Muscle of leg (tissue), 11 donors: ENCODE results near the gene PPIL6. TPM values are rescaled to one million over a fixed set of nuclear protein-coding genes. Genes with fewer than 3 reads are reported as not detected.
"Not testable (repeated sequence)": the region's sequence is repeated elsewhere in the genome, so short reads cannot be mapped to it uniquely, and the experiment has no call there.

ENCODE experiments used
- DNase-seq: peaks from one replicate; pipeline ENCODE4 v3.0.0; 2013
- H3K27ac ChIP-seq: one replicate; pipeline ENCODE4 v1.5.1; 2013; ENCODE audit warnings: mild to moderate bottlenecking, low read length, control low read depth
- H3K27me3 ChIP-seq: one replicate; pipeline ENCODE4 v1.6.1; 2013; ENCODE audit warnings: low read length; ENCODE audit not compliant: control insufficient read depth, insufficient read depth
- H3K36me3 ChIP-seq: one replicate; pipeline ENCODE4 v1.6.1; 2013; ENCODE audit warnings: low read length; ENCODE audit not compliant: control insufficient read depth, insufficient read depth
- H3K4me1 ChIP-seq: one replicate; pipeline ENCODE4 v1.6.1; 2013; ENCODE audit warnings: low read length; ENCODE audit not compliant: control insufficient read depth, insufficient read depth
- H3K4me3 ChIP-seq: one replicate; pipeline ENCODE4 v1.5.1; 2013; ENCODE audit warnings: low read length, control low read depth
- H3K9me3 ChIP-seq: replicated peaks from 2 replicates; pipeline ENCODE4 v1.6.1; 2013; ENCODE audit warnings: low read depth, low read length; ENCODE audit not compliant: control insufficient read depth
- WGBS: methylation state at CpG from one replicate; pipeline ENCODE4 v1.1.5; 2013; ENCODE audit warnings: missing lambda C conversion rate; ENCODE audit not compliant: insufficient coverage; 5-methylcytosine and 5-hydroxymethylcytosine counted together
- polyA plus RNA-seq, 8 donors: library from polyadenylated mRNA; unstranded; fragments of 120-200 nt; gene quantifications; one replicate each; pipeline versions ENCODE4 v1.2.1 to v1.2.3, GENCODE V29; 2013; ENCODE audit warnings: inconsistent platforms in 1 of 8, low replicate concordance in 1 of 8; ENCODE audit not compliant: insufficient read length in 8 of 8, insufficient read depth in 1 of 8
- total RNA-seq: library from RNA; stranded (reverse); fragments of 120-200 nt; gene quantifications from one replicate; pipeline ENCODE4 v1.2.4, GENCODE V29; 2013

The PPIL6 gene
- total and polyA plus RNA-seq, 9 donors, result 4.9 to 7.4 (median 6.7) TPM

DNA sequence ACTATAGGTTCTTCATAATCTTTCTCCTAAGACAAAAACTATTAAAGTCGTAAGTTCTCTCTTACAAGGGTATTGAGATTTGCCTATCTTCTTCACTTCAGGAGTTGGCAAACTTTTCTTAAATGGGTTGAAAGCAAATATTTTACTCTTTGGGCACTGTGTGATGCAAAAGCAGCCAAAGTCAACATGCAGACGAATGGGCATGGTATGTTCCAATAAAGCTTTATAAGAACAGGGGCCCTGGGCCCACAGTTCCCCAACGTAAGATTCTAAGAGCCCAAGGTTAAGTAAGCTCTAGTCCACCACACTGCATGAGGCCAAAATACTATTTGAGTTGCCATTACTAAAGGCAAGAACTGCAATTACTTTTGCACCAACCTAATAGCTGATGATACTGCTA is 69.6 kb downstream of the PPIL6 start:
- Histone ChIP-seq H3K36me3 (peaks cover 34% of the 10 kb centered on the region), H3K27ac (no peak overlapping the region), H3K4me1 (no peaks in the 10 kb centered on the region), H3K9me3 (no peaks in the 10 kb centered on the region), H3K4me3 (no peak overlapping the region), H3K27me3 (no peaks in the 10 kb centered on the region)
- WGBS, result 83% methylated on average over 1 of the region's 3 CpGs
- no peak for DNase-seq

DNA sequence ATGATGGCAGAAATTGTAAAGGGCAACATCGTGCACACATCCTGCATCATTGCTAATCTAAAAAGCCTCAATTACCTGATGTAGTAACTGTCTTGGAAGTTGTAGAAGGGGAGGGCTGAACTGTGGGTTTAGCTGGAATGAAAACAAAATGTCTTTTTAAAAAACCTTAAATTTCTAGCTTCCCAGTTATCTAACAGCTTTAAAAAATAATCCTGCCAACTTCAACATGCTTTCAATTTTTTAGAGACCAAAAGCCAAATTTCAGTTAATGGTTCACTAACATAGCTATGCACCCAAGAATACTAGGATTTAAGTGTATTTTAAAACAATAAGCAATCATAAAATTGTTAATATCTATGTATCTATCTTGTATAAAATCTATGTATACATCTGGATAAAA is 70.1 kb downstream of the PPIL6 start:
- Histone ChIP-seq H3K4me1 (no peaks in the 10 kb centered on the region), H3K9me3 (no peaks in the 10 kb centered on the region), H3K4me3 (no peak overlapping the region), H3K36me3 (peaks cover 33% of the 10 kb centered on the region), H3K27ac (no peak overlapping the region), H3K27me3 (no peaks in the 10 kb centered on the region)
- no peak for DNase-seq
- no CpG with 5 or more reads among the region's 1 CpG for WGBS

DNA sequence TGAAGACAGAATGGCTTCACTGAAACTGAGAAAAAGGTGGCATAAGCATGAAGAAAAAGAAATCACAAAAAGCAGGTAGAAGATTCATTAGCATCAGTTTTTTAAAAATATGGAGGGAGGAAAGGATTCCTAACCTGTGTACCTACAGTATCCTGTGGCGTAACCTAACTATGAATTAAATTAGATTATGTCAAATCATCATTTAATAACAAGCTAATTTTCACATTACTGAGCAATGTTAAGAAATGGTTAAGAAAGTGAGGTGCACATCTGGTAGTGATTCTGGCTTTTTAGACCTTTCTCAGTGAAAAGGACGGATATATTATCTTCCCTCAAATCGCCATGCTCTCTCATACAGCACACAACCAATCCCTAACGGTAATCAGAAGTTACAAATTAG is 70.7 kb downstream of the PPIL6 start:
- no CpG with 5 or more reads among the region's 4 CpGs for WGBS
- H3K4me3 ChIP-seq, result no peak overlapping the region
- H3K9me3 ChIP-seq, result no peaks in the 10 kb centered on the region
- DNase-seq, result no peak
- H3K27ac ChIP-seq, result no peak overlapping the region
- no peaks in the 10 kb centered on the region for H3K27me3 ChIP-seq
- H3K4me1 ChIP-seq, result no peaks in the 10 kb centered on the region
- H3K36me3 ChIP-seq, result peaks cover 27% of the 10 kb centered on the region

DNA sequence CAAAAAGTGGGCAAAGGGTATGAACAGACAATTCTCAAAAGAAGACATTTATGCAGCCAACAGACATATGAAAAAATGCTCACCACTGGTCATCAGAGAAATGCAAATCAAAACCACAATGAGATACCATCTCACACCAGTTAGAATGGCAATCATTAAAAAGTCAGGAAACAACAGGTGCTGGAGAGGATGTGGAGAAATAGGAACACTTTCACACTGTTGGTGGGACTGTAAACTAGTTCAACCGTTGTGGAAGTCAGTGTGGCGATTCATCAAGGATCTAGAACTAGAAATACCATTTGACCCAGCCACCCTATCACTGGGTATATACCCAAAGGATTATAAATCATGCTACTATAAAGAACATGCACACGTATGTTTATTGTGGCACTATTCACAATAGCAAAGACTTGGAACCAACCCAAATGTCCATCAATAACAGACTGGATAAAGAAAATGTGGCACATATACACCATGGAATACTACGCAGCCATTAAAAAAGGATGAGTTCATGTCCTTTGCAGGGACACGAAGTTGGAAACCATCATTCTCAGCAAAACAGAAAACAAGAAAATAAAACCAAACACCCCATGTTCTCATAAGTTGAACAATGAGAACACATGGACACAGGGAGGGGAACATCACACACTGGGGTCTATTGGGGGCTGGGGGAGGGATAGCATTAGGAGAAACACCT is 75.9 kb downstream of the PPIL6 start:
- not testable (repeated sequence) for H3K9me3 ChIP-seq, DNase-seq, H3K27ac ChIP-seq, H3K27me3 ChIP-seq, H3K4me1 ChIP-seq, H3K4me3 ChIP-seq
- no CpG with 5 or more reads among the region's 5 CpGs for WGBS
- peaks cover 38% of the 10 kb centered on the region for H3K36me3 ChIP-seq

DNA sequence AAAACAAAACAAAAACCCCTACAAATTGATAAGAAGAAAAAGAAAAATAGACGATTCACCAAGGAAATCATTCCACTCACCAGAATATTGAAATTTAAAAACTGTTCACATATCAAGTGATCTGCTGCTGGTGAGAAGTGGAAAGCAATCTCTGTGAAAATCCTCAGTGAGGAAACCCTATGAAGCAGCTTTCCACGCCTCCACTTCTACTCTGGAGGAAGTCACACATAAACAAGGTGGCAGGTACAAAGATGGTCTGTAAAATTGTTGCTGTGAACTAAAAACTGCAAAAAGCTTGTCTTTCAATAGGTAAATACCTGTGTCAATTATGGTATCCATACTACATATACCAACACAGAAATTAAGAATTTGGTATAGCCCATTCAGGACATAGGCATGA is 76.7 kb downstream of the PPIL6 start:
- Histone ChIP-seq H3K27ac (no peak overlapping the region), H3K36me3 (peaks cover 43% of the 10 kb centered on the region), H3K27me3 (no peaks in the 10 kb centered on the region), H3K4me3 (no peak overlapping the region), H3K4me1 (peaks cover 3% of the 10 kb centered on the region), H3K9me3 (peaks cover 5% of the 10 kb centered on the region)
- no peak for DNase-seq
- WGBS, result no CpG with 5 or more reads among the region's 2 CpGs

DNA sequence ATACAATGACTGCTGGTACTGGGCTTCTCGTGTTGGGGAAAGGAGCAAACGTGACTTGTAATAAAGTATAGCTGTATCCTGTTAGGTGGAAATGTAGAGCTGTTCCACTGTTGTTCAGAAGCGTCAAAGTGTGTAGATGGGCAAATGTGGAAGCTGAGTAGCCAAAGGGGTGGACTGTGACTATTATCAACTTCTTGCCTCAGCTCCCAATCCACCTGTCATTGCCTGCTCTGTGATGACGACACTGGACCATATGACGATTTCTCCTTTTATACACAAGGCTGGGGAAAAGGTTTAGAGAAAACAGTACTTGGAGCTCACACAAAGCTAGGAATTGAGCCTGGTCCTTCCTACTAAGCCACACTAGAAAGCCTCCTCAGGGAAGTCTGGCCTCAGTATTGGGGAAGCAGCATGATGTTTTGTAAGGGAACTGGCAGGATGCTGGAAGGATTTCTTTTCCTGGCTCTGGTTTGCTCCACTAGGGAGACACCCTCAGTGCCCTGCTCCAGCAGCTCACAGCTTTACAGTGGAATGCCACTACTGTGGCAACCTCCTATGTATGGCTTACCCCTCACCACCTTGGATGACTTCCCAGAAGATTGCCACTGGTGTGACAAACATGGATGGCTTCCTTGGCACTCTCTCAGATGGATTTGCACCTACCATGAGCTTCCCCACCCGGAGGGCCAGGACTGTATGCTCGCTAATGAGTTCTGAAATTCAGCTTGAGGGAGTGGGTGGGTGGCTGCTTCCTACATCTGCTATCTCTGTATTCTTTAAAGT is 78.1 kb downstream of the PPIL6 start:
- DNase-seq, result peak; percentile 51
- Histone ChIP-seq H3K27me3 (no peaks in the 10 kb centered on the region), H3K36me3 (peaks cover 49% of the 10 kb centered on the region), H3K27ac (no peak overlapping the region), H3K9me3 (peaks cover 5% of the 10 kb centered on the region), H3K4me1 (peaks cover 3% of the 10 kb centered on the region), H3K4me3 (no peak overlapping the region)
- 100% methylated on average over 3 of the region's 7 CpGs for WGBS

DNA sequence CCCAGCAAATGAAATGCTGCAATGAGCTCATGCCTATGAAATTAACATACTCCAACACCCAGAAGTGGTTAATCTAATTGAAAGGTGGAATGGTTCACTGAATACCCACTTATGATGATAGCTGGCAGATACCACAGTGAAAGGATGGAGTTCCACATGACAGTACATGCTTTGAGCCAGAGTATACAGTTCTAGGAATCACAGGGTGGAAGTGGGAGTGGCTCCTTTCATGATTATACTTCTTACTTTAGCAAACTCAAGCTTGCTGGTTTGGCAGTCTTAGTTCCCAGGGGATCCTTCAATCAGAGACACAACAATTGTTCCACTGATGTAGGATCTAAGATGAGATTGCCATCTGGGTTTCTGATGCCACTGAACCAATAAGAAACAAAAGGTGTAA is 79.6 kb downstream of the PPIL6 start:
- peaks cover 17% of the 10 kb centered on the region for H3K9me3 ChIP-seq
- peak overlapping the region; percentile 10 for H3K27ac ChIP-seq
- H3K4me1 ChIP-seq, result peaks cover 3% of the 10 kb centered on the region
- no peak overlapping the region for H3K4me3 ChIP-seq
- peaks cover 61% of the 10 kb centered on the region for H3K36me3 ChIP-seq
- DNase-seq, result no peak
- H3K27me3 ChIP-seq, result no peaks in the 10 kb centered on the region

DNA sequence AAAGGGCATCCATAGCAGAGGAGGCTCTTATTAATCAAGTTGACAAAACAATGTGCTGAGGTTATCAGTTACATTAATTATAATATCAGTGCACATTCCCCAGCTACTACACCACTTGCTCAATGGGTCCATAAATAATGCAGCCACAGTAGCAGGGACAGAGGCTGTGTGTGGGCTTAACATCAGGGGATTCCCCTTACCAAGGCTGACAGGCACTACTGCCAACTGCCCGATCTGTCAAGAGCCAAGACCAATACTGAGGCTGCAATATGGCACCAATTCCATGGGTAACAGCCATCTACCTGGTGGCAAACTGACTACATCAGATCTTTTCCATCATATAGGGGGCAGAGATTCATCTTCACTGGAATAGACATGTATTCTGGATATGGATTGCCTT is 80.1 kb downstream of the PPIL6 start:
- Histone ChIP-seq H3K9me3 (peaks cover 17% of the 10 kb centered on the region), H3K36me3 (peaks cover 62% of the 10 kb centered on the region), H3K27ac (no peak overlapping the region), H3K27me3 (no peaks in the 10 kb centered on the region), H3K4me1 (peaks cover 3% of the 10 kb centered on the region), H3K4me3 (no peak overlapping the region)
- no peak for DNase-seq
- WGBS, result no CpG with 5 or more reads among the region's 1 CpG

DNA sequence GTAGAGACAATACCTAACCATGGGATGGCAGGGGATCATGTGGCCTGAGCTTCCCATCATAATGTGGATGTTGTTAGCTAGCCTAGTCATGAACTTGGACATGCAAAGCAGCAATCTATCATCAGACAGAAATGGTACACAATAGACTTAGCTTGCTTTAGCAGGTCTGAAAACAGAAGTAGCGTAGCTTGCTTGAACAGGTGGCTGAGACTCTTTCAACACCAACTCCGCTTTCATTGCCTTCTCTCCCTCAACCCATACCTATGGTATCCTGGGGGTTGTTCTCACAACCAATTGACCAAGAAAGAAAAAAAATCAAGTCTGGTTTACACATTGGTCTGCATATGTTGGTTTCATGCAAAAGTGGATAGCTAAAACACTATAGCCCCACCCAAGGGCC is 81.2 kb downstream of the PPIL6 start:
- Histone ChIP-seq H3K4me1 (peaks cover 3% of the 10 kb centered on the region), H3K27me3 (no peaks in the 10 kb centered on the region), H3K36me3 (peaks cover 62% of the 10 kb centered on the region), H3K4me3 (no peak overlapping the region), H3K9me3 (peaks cover 17% of the 10 kb centered on the region), H3K27ac (no peak overlapping the region)
- DNase-seq, result no peak
- no CpG with 5 or more reads among the region's 2 CpGs for WGBS

DNA sequence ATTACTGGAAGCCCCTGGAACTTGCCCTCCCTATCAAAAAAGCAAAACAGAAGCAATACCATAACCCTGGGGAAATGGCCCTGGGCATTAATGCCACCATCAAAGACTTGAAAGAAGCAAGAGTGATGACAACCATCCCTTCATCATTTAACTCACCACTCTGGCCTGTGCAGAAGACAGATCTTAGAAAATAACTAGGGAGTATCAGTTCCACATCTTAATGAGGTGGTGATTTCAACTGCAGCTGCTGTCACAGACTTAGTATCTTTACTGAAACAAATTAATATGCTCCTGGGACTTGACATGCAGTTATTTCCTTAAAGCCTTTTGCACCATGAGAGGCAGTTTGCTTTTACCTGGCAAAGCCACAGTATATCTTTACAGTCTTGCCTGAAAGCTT is 82.2 kb downstream of the PPIL6 start:
- Histone ChIP-seq H3K9me3 (peaks cover 17% of the 10 kb centered on the region), H3K4me3 (no peak overlapping the region), H3K36me3 (peaks cover 63% of the 10 kb centered on the region), H3K27me3 (no peaks in the 10 kb centered on the region), H3K4me1 (peaks cover 3% of the 10 kb centered on the region), H3K27ac (no peak overlapping the region)
- no peak for DNase-seq
